ENCODE results near the gene FGB.
"Not testable (repeated sequence)": the region's sequence is repeated elsewhere in the genome, so short reads cannot be mapped to it uniquely, and the experiment has no call there.

The FGB gene

GRCh38 chr4:154586296-154587033 lies 23.7 kb downstream of the FGB start:
- no peak for TF ChIP-seq CTCF (conservative IDR thresholded peaks at IDR 0.05; ENCODE audit: low read depth, low read length)
- no peak overlapping the region for H3K4me3 ChIP-seq (ENCODE audit: low read depth, low read length)
- DNase-seq (ENCODE audit: low read depth): no peak

GRCh38 chr4:154588198-154588597 lies 25.4 kb downstream of the FGB start:
- TF ChIP-seq CTCF (conservative IDR thresholded peaks at IDR 0.05; ENCODE audit: low read depth, low read length): no peak
- DNase-seq (ENCODE audit: low read depth): no peak
- no peak overlapping the region for H3K4me3 ChIP-seq (ENCODE audit: low read depth, low read length)

GRCh38 chr4:154589296-154590197 lies 26.7 kb downstream of the FGB start:
- H3K4me3 ChIP-seq (ENCODE audit: low read depth, low read length): no peak overlapping the region
- no peak for TF ChIP-seq CTCF (conservative IDR thresholded peaks at IDR 0.05; ENCODE audit: low read depth, low read length)
- DNase-seq (ENCODE audit: low read depth): no peak

- no peak for TF ChIP-seq CTCF (conservative IDR thresholded peaks at IDR 0.05; ENCODE audit: low read depth, low read length)
- no peak for DNase-seq (ENCODE audit: low read depth)
- no peak within 1 kb of the TSS for H3K4me3 ChIP-seq (ENCODE audit: low read depth, low read length)
Measured at GRCh38 chr4:154590329-154591006, 27.7 kb downstream of the FGB start, which contains the start of gene FGA. Gene FGA, minus strand, starts transcription at chr4:154590742. Its CDS starts 55 bp downstream, at chr4:154590687.

GRCh38 chr4:154591890-154592289 lies 29.1 kb downstream of the FGB start:
- no peak overlapping the region for H3K4me3 ChIP-seq (ENCODE audit: low read depth, low read length)
- DNase-seq (ENCODE audit: low read depth): no peak
- TF ChIP-seq CTCF (conservative IDR thresholded peaks at IDR 0.05; ENCODE audit: low read depth, low read length): no peak

- no peak for TF ChIP-seq CTCF (conservative IDR thresholded peaks at IDR 0.05; ENCODE audit: low read depth, low read length)
- no peak for DNase-seq (ENCODE audit: low read depth)
- H3K4me3 ChIP-seq (ENCODE audit: low read depth, low read length): no peak overlapping the region
Measured at GRCh38 chr4:154593868-154594267, 31.1 kb downstream of the FGB start.

GRCh38 chr4:154594343-154594742 lies 31.5 kb downstream of the FGB start:
- DNase-seq (ENCODE audit: low read depth); H3K4me3 ChIP-seq (ENCODE audit: low read depth, low read length): not testable (repeated sequence)
